KMS-11 (cell line): ENCODE results near the gene PEMT.
A peak's percentile ranks its signal among the peaks of the same experiment; 100 is the strongest.

Source experiments
- H2AFZ ChIP-seq: fragments of 200-600 bp; sonication (generic); 2 replicates; pipeline ENCODE4 v1.6.1; 2016; ENCODE audit warnings: antibody characterized with exemption, mixed run types, low read depth
- H3K27ac ChIP-seq: fragments of 200-600 bp; sonication (generic); 2 replicates; pipeline ENCODE4 v1.6.1; 2016; ENCODE audit warnings: mild to moderate bottlenecking, mixed run types
- H3K27me3 ChIP-seq: fragments of 200-600 bp; sonication (generic); 2 replicates; pipeline ENCODE4 v1.6.1; 2017; ENCODE audit warnings: mild to moderate bottlenecking, low read depth, mixed run types, moderate library complexity; ENCODE audit not compliant: insufficient read depth
- H3K36me3 ChIP-seq: fragments of 200-600 bp; sonication (generic); 2 replicates; pipeline ENCODE4 v1.6.1; 2017; ENCODE audit warnings: mild to moderate bottlenecking, mixed run types; ENCODE audit not compliant: insufficient read depth
- H3K4me1 ChIP-seq: fragments of 200-600 bp; sonication (generic); 2 replicates; pipeline ENCODE4 v1.6.1; 2016; ENCODE audit warnings: mild to moderate bottlenecking, low read depth, mixed run types; ENCODE audit not compliant: poor library complexity, severe bottlenecking
- H3K4me2 ChIP-seq: fragments of 200-600 bp; sonication (generic); 2 replicates; pipeline ENCODE4 v1.7.0; 2016; ENCODE audit warnings: mild to moderate bottlenecking, mixed run types
- H3K4me3 ChIP-seq: fragments of 200-600 bp; sonication (generic); IDR thresholded peaks from 2 replicates; pipeline ENCODE4 v1.6.1; 2017; ENCODE audit warnings: low read depth, low read length, mixed read lengths; ENCODE audit not compliant: insufficient read depth
- H3K79me2 ChIP-seq: fragments of 200-600 bp; sonication (generic); 2 replicates; pipeline ENCODE4 v1.6.1; 2016; ENCODE audit warnings: low read depth, mixed run types; ENCODE audit not compliant: insufficient read depth
- H3K9ac ChIP-seq: fragments of 200-600 bp; sonication (generic); 2 replicates; pipeline ENCODE4 v1.6.1; 2016; ENCODE audit warnings: mild to moderate bottlenecking, mixed run types
- H4K20me1 ChIP-seq: fragments of 200-600 bp; sonication (generic); 2 replicates; pipeline ENCODE4 v1.6.1; 2016; ENCODE audit warnings: mild to moderate bottlenecking, mixed run types; ENCODE audit not compliant: insufficient read depth
- TF ChIP-seq, protein P1 (sequence below): fragments of 200-600 bp; sonication (generic); conservative IDR thresholded peaks from 2 replicates; pipeline ENCODE4 v1.6.1; 2017; ENCODE audit warnings: low read depth, mild to moderate bottlenecking, antibody characterized with exemption, low read length, moderate library complexity, mixed read lengths

Gene PEMT

DNA sequence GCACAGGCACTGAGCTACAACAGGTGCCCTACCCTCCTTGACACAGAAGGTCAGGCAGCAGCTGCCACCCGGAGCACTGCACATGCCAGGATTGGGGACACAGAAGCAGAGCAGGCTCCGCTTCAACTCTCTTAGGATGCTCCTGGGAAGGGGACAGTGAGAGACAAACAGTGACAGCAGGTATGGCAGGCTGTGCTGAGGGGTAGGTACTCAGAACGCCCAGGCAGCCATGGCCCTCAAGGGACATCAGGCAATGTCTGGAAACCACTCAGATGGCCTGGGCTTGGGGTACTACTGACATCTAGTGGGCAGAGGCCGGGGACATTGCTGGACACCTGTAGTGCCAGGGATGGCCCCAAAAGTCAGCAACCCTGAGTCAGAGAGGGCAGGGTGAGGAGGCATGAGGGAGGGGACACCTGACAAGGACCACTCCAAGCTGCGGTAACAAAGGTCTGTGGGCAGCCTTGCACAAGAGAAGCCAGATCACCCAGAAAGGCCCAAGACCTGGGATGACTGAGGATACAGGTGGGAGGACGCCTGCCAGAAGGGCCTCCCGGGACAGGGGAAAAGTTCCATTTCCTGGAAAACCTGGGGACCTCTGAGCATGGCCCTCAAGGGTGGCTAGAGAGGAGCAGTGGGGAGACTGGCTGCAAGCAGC is 21.2 kb downstream of the PEMT start:
- no peaks in the 10 kb centered on the region for H3K4me1 ChIP-seq

DNA sequence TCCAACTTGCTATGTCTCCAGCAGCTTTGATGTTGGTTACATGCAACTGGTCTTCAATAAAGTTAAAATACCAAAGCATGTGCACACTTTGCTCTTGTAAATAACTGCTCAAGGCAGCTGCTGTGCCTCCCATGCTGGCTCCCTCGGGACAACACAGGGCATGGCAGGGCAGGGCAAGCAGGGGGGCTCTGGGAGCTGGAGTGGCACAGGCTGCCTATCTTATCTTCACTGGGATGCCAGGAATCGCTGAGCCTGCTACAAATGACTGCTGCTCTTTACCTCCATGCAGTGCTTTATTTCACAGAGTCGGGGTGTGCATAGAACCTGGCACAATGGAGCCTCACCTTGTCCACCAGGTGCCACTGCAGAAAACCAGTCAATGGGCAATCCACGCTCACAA is 21.8 kb downstream of the PEMT start:
- Histone ChIP-seq H3K36me3 (no peaks in the 10 kb centered on the region), H3K9ac (no peak overlapping the region), H3K27ac (no peak overlapping the region), H3K4me2 (no peak overlapping the region), H3K4me3 (no peak overlapping the region), H2AFZ (no peak overlapping the region), H4K20me1 (no peaks in the 10 kb centered on the region), H3K79me2 (no peaks in the 10 kb centered on the region), H3K27me3 (no peaks in the 10 kb centered on the region), H3K4me1 (no peaks in the 10 kb centered on the region)
- TF ChIP-seq, protein P1, sequence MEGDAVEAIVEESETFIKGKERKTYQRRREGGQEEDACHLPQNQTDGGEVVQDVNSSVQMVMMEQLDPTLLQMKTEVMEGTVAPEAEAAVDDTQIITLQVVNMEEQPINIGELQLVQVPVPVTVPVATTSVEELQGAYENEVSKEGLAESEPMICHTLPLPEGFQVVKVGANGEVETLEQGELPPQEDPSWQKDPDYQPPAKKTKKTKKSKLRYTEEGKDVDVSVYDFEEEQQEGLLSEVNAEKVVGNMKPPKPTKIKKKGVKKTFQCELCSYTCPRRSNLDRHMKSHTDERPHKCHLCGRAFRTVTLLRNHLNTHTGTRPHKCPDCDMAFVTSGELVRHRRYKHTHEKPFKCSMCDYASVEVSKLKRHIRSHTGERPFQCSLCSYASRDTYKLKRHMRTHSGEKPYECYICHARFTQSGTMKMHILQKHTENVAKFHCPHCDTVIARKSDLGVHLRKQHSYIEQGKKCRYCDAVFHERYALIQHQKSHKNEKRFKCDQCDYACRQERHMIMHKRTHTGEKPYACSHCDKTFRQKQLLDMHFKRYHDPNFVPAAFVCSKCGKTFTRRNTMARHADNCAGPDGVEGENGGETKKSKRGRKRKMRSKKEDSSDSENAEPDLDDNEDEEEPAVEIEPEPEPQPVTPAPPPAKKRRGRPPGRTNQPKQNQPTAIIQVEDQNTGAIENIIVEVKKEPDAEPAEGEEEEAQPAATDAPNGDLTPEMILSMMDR, result no peak

More for the DNA sequence above, 21.2 kb downstream of the PEMT start:
- H3K27ac ChIP-seq, result no peak overlapping the region
- H3K4me2 ChIP-seq, result no peak overlapping the region
- H4K20me1 ChIP-seq, result no peaks in the 10 kb centered on the region
- H2AFZ ChIP-seq, result no peak overlapping the region
- no peaks in the 10 kb centered on the region for H3K36me3 ChIP-seq
- H3K4me3 ChIP-seq, result no peak overlapping the region
- no peaks in the 10 kb centered on the region for H3K79me2 ChIP-seq
- no peaks in the 10 kb centered on the region for H3K27me3 ChIP-seq
- H3K9ac ChIP-seq, result no peak overlapping the region
- TF ChIP-seq, protein P1, result no peak

DNA sequence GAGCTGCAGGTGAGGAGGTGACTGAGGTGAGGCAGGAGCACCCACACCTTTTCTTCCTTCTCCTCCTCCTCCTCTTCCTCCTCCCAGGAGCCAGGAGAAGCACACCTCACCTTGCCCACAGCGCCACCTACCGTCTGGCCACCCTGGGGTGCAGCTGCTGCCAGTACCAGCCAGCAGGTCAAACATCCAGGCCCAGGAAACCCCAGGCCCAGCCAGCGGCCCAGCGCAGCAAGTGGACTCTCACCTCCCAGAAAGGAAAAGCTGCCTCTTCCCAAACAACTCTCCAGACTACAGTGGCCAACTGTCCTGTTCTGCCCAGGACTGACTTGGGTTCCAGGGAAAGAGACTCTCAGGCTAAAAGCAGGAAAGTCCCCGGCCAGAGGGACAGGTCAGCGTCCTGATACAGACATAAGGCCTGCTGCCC is 22.7 kb downstream of the PEMT start:
- H3K27ac ChIP-seq, result no peak overlapping the region
- H4K20me1 ChIP-seq, result no peaks in the 10 kb centered on the region

DNA sequence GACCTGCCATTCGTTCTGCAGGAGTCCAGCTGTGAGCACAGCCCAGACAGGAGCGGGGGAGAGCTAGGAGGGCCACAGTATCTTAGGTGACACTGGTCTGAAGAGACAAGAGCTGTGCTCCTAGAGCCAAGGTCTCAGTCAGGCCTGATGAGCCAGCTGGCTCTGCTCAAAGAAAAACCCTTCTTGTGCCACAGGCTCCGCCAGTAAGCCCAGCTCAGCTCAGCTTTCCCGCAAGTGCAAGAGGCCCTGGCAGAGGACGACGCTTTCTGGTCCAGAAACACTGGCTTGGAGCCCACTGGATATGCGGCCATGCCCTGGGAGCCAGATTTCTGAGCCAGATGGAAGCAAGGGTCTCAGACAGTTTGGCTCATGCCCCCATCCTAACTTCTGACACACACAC is 23.9 kb downstream of the PEMT start:
- no peaks in the 10 kb centered on the region for H3K36me3 ChIP-seq
- TF ChIP-seq, protein P1, result no peak
- H3K4me2 ChIP-seq, result no peak overlapping the region
- no peak overlapping the region for H3K4me3 ChIP-seq
- no peak overlapping the region for H3K9ac ChIP-seq
- H3K27me3 ChIP-seq, result no peaks in the 10 kb centered on the region
- H3K79me2 ChIP-seq, result no peaks in the 10 kb centered on the region
- no peaks in the 10 kb centered on the region for H4K20me1 ChIP-seq
- H3K27ac ChIP-seq, result no peak overlapping the region
- H3K4me1 ChIP-seq, result no peaks in the 10 kb centered on the region
- no peak overlapping the region for H2AFZ ChIP-seq

More for the DNA sequence above, 22.7 kb downstream of the PEMT start:
- H3K27me3 ChIP-seq, result no peaks in the 10 kb centered on the region
- no peak overlapping the region for H2AFZ ChIP-seq
- no peaks in the 10 kb centered on the region for H3K4me1 ChIP-seq
- H3K4me2 ChIP-seq, result no peak overlapping the region
- H3K79me2 ChIP-seq, result no peaks in the 10 kb centered on the region
- H3K4me3 ChIP-seq, result no peak overlapping the region
- TF ChIP-seq, protein P1, result peak; percentile 75
- no peak overlapping the region for H3K9ac ChIP-seq
- H3K36me3 ChIP-seq, result no peaks in the 10 kb centered on the region
